H1 (cell line): ENCODE measurements around the gene INPP5A. TPM values are rescaled to one million over a fixed set of nuclear protein-coding genes. Genes with fewer than 3 reads are reported as not detected.
A peak's percentile ranks its signal among the peaks of the same experiment; 100 is the strongest.

Experiments used
- ASH2L ChIP-seq: fragments of 200-600, 300-600 bp; sonication (generic); IDR thresholded peaks from one replicate; pipeline ENCODE4 v1.7.1; 2017; ENCODE audit warnings: low read length
- ATF3 ChIP-seq: IDR thresholded peaks from 2 replicates; pipeline ENCODE4 v1.6.1; 2011; ENCODE audit warnings: low read depth, mild to moderate bottlenecking, low read length; ENCODE audit not compliant: insufficient read depth
- BACH1 ChIP-seq: IDR thresholded peaks from 2 replicates; pipeline ENCODE4 v1.6.1; 2012; ENCODE audit warnings: low read length, improper control_type of control experiment
- BCL11A ChIP-seq, 2 experiments: IDR thresholded peaks; one replicate each; pipeline ENCODE4 v1.6.1; 2011; ENCODE audit warnings: low read depth in 2 of 2, low read length in 2 of 2, mild to moderate bottlenecking in 2 of 2
- BRCA1 ChIP-seq: IDR thresholded peaks from 2 replicates; pipeline ENCODE4 v1.6.1; 2012; ENCODE audit warnings: low read depth, low read length, improper control_type of control experiment
- CREB1 ChIP-seq: IDR thresholded peaks from 2 replicates; pipeline ENCODE4 v1.6.1; 2012; ENCODE audit warnings: inconsistent platforms
- E2F6 ChIP-seq: IDR thresholded peaks from 2 replicates; pipeline ENCODE4 v1.6.1; 2012; ENCODE audit warnings: inconsistent platforms
- EP300 ChIP-seq, 2 experiments: IDR thresholded peaks; 1 replicate in 1 of 2; 2 replicates in 1 of 2; pipeline ENCODE4 v1.6.1; 2011 to 2012; ENCODE audit warnings: low read depth in 2 of 2, low read length in 2 of 2, mild to moderate bottlenecking in 2 of 2, borderline replicate concordance in 1 of 2, inconsistent platforms in 1 of 2, moderate library complexity in 1 of 2
- HDAC2 ChIP-seq, 2 experiments: fragments of 300-600 bp in 1 of 2; sonication (generic) in 1 of 2; IDR thresholded peaks; 2 replicates each; pipeline ENCODE4 v1.6.1; 2011 to 2012; ENCODE audit warnings: low read depth in 2 of 2, low read length in 2 of 2, mild to moderate bottlenecking in 2 of 2, moderate library complexity in 2 of 2, borderline replicate concordance in 1 of 2, inconsistent platforms in 1 of 2
- HDAC6 ChIP-seq: IDR thresholded peaks from one replicate; pipeline ENCODE4 v1.7.1; 2012; ENCODE audit warnings: low read depth, mild to moderate bottlenecking, inconsistent platforms, low read length, moderate library complexity
- JUND ChIP-seq: IDR thresholded peaks from 2 replicates; pipeline ENCODE4 v1.6.1; 2011; ENCODE audit warnings: mild to moderate bottlenecking, improper control_type of control experiment, low read length
- KDM4A ChIP-seq: IDR thresholded peaks from one replicate; pipeline ENCODE4 v1.7.1; 2012; ENCODE audit warnings: low read depth, mild to moderate bottlenecking, moderate library complexity, low read length, inconsistent platforms; ENCODE audit not compliant: severe bottlenecking
- KDM5A ChIP-seq: fragments of 200-600 bp; IDR thresholded peaks from 2 replicates; pipeline ENCODE4 v1.7.1; 2012; ENCODE audit warnings: mild to moderate bottlenecking, low read length, inconsistent platforms, mixed read lengths
- NANOG ChIP-seq: IDR thresholded peaks from 2 replicates; pipeline ENCODE4 v1.6.1; 2011; ENCODE audit warnings: low read length, low read depth, mild to moderate bottlenecking, inconsistent platforms; ENCODE audit not compliant: insufficient read depth, poor library complexity, severe bottlenecking
- RFX5 ChIP-seq: IDR thresholded peaks from 2 replicates; pipeline ENCODE4 v1.6.1; 2011; ENCODE audit warnings: low read depth, low read length, improper control_type of control experiment, borderline replicate concordance
- RXRA ChIP-seq: IDR thresholded peaks from 2 replicates; pipeline ENCODE4 v1.6.1; 2011; ENCODE audit warnings: low read depth, mild to moderate bottlenecking, low read length, moderate library complexity; ENCODE audit not compliant: insufficient read depth
- SIX5 ChIP-seq: IDR thresholded peaks from 2 replicates; pipeline ENCODE4 v1.6.1; 2011; ENCODE audit warnings: mild to moderate bottlenecking, low read depth, low read length
- SP2 ChIP-seq: IDR thresholded peaks from 2 replicates; pipeline ENCODE4 v1.6.1; 2012; ENCODE audit warnings: mild to moderate bottlenecking, low read length, inconsistent platforms
- SRF ChIP-seq: IDR thresholded peaks from 2 replicates; pipeline ENCODE4 v1.6.1; 2011; ENCODE audit warnings: mild to moderate bottlenecking, low read depth, low read length, moderate library complexity
- SUZ12 ChIP-seq: fragments of 200-600 bp; sonication (generic); IDR thresholded peaks from 2 replicates; pipeline ENCODE4 v1.6.1; 2012; ENCODE audit warnings: mild to moderate bottlenecking, inconsistent platforms, low read length, moderate library complexity, mixed read lengths
- TAF1 ChIP-seq: IDR thresholded peaks from 2 replicates; pipeline ENCODE4 v1.6.1; 2011; ENCODE audit warnings: mild to moderate bottlenecking, low read depth, low read length
- TBP ChIP-seq: IDR thresholded peaks from 2 replicates; pipeline ENCODE4 v1.6.1; 2011; ENCODE audit warnings: low read depth, low read length, improper control_type of control experiment
- TEAD4 ChIP-seq: IDR thresholded peaks from 2 replicates; pipeline ENCODE4 v1.6.1; 2012; ENCODE audit warnings: low read depth, low read length, inconsistent platforms, mixed read lengths
- YY1 ChIP-seq: IDR thresholded peaks from 2 replicates; pipeline ENCODE4 v1.6.1; 2011; ENCODE audit warnings: low read depth, mild to moderate bottlenecking, low read length
- polyA plus RNA-seq, 7 experiments: library from polyadenylated mRNA; depleted of rRNA in 3 of 7; stranded (reverse) in 5 of 7; unstranded in 2 of 7; fragments of >200 nt in 5 of 7; fragments of 200-250 nt in 2 of 7; gene quantifications; 1 replicate in 5 of 7; 2 replicates in 1 of 7; 4 replicates in 1 of 7; pipeline versions ENCODE4 v1.2.1 to v1.2.3, GENCODE V29; 2011 to 2013; ENCODE audit warnings: missing spikeins in 2 of 7, mixed read lengths in 2 of 7
- total RNA-seq: library from RNA; stranded (reverse); fragmentation: NEBNext Ultra II Directional; extraction: Animal tissue kit (Norgen Biotek cat#: 25700); gene quantifications from 2 replicates; pipeline ENCODE4 v1.2.1, GENCODE V29; 2021

The INPP5A gene
- total and polyA plus RNA-seq, 2 of the 8 experiments (the other 6 are each of a cell fraction or from before 2014, with no cell fraction given), result 19.7 to 27.5 TPM

- TF ChIP-seq KDM4A (peak; percentile 81), BACH1 (no peak), ASH2L (peak; percentile 92), SIX5 (no peak), CREB1 (peak; percentile 27; the same call in 1 of the 2 replicates), KDM5A (no peak), BRCA1 (no peak), TAF1 (no peak), YY1 (no peak), NANOG (no peak), JUND (no peak), RFX5 (no peak), EP300 (IDR thresholded peaks at IDR 0.05; ENCODE audit: borderline replicate concordance in 1 of 2, low read depth in 2 of 2, low read length in 2 of 2) (peak in 1 of 2 experiments; percentile 33; a peak in 1 of 3 replicates), E2F6 (peak; percentile 77), HDAC2 (IDR thresholded peaks at IDR 0.05; ENCODE audit: borderline replicate concordance in 1 of 2, low read depth in 2 of 2, low read length in 2 of 2) (no peak; a peak in 1 of 4 replicates), RXRA (no peak), TEAD4 (no peak), TBP (no peak), ATF3 (no peak), HDAC6 (no peak), SRF (no peak), SP2 (no peak), SUZ12 (no peak), BCL11A (IDR thresholded peaks at IDR 0.05; ENCODE audit: low read depth in 2 of 2, low read length in 2 of 2) (no peak)
These were observed 18.8 kb upstream of the INPP5A start (continued) for GRCh38 chr10:132518572-132519381.
